B cell (primary cell): Measurements from ENCODE around the gene PTGIR. TPM values are rescaled to one million over a fixed set of nuclear protein-coding genes. Genes with fewer than 3 reads are reported as not detected.

ENCODE experiments used
- ATAC-seq: fragments of 200-7000 bp; cut with Tn5 transposase; one replicate; pipeline ENCODE4 v1.10.0; 2021; ENCODE audit warnings: low read depth, mild to moderate bottlenecking, moderate number of reproducible peaks, moderate library complexity
- CTCF ChIA-PET: fragments of 350-600 bp; sonication (Branson Sonifier 250); formaldehyde crosslinking; loops from one replicate; lab custom pipeline; 2021; ENCODE audit warnings: antibody characterized with exemption, inconsistent platforms; lab: Charles Lee
- POLR2A ChIA-PET: fragments of 350-600 bp; sonication (Branson Sonifier 250); formaldehyde crosslinking; loops from one replicate; lab custom pipeline; 2021; ENCODE audit warnings: antibody characterized with exemption; lab: Charles Lee
- DNase-seq: peaks from one replicate; pipeline ENCODE4 v3.0.0; 2013
- H2AFZ ChIP-seq: 2 replicates; pipeline ENCODE4 v1.6.1; 2012; ENCODE audit warnings: mild to moderate bottlenecking, low read depth, low read length; ENCODE audit not compliant: insufficient read depth, poor library complexity, severe bottlenecking
- H3K27ac ChIP-seq, 2 donors: 1 replicate in 1 of 2; 2 replicates in 1 of 2; pipeline ENCODE4 v1.5.1; 2012 to 2013; ENCODE audit warnings: low read length in 2 of 2, mild to moderate bottlenecking in 2 of 2, moderate library complexity in 1 of 2
- H3K27me3 ChIP-seq, 4 experiments: fragments of 200-600 bp in 1 of 4; sonication (generic) in 1 of 4; replicated peaks in 1 of 4; 1 replicate in 2 of 4; 2 replicates in 2 of 4; pipeline versions ENCODE4 v1.6.1 to v1.7.0; 2013 to 2016; ENCODE audit warnings: low read length in 3 of 4, mild to moderate bottlenecking in 2 of 4, mixed read lengths in 1 of 4, moderate library complexity in 1 of 4; ENCODE audit not compliant: insufficient read depth in 4 of 4, control insufficient read depth in 3 of 4; ENCODE audit errors: control extremely low read depth in 1 of 4
- H3K36me3 ChIP-seq, 2 experiments: replicated peaks in 1 of 2; 1 replicate in 1 of 2; 2 replicates in 1 of 2; pipeline versions ENCODE4 v1.6.1 to v1.7.1; 2013; ENCODE audit warnings: low read length in 1 of 2; ENCODE audit not compliant: insufficient read depth in 2 of 2, control insufficient read depth in 1 of 2; ENCODE audit errors: control extremely low read depth in 1 of 2, extremely low read depth in 1 of 2
- H3K4me1 ChIP-seq, 2 donors: fragments of 200-600 bp in 1 of 2; sonication (generic) in 1 of 2; 1 replicate in 1 of 2; 2 replicates in 1 of 2; pipeline versions ENCODE4 v1.5.1 to v1.6.1; 2013 to 2017; ENCODE audit warnings: low read length in 2 of 2; ENCODE audit not compliant: control insufficient read depth in 2 of 2, insufficient read depth in 2 of 2
- H3K4me2 ChIP-seq: replicated peaks from 2 replicates; pipeline ENCODE3; 2012; ENCODE audit warnings: mild to moderate bottlenecking, low read depth, low read length; ENCODE audit not compliant: poor library complexity, severe bottlenecking
- H3K4me3 ChIP-seq, 5 experiments: fragments of 200-600 bp in 1 of 5; sonication (generic) in 1 of 5; 1 replicate in 3 of 5; 2 replicates in 2 of 5; pipeline versions ENCODE4 v1.5.1 to v1.7.0; 2011 to 2016; ENCODE audit warnings: low read length in 4 of 5, mild to moderate bottlenecking in 4 of 5, low read depth in 2 of 5, control low read depth in 1 of 5, moderate library complexity in 1 of 5; ENCODE audit not compliant: insufficient read depth in 1 of 5; ENCODE audit errors: control extremely low read depth in 1 of 5, extremely low read depth in 1 of 5
- H3K79me2 ChIP-seq: fragments of 200-600 bp; sonication (generic); one replicate; pipeline ENCODE4 v1.6.0; 2016; ENCODE audit warnings: low read length; ENCODE audit not compliant: control insufficient read depth, insufficient read depth
- H3K9ac ChIP-seq: fragments of 200-600 bp; sonication (generic); 2 replicates; pipeline ENCODE4 v1.6.1; 2017; ENCODE audit warnings: mild to moderate bottlenecking, low read length, moderate library complexity
- H3K9me3 ChIP-seq, 3 donors: one replicate each; pipeline versions ENCODE4 v1.6.1 to v1.7.1; 2013; ENCODE audit warnings: low read length in 2 of 3; ENCODE audit not compliant: control insufficient read depth in 2 of 3, insufficient read depth in 1 of 3; ENCODE audit errors: control extremely low read depth in 1 of 3
- H4K20me1 ChIP-seq: 2 replicates; pipeline ENCODE4 v1.6.0; 2012; ENCODE audit warnings: mild to moderate bottlenecking, low read length; ENCODE audit not compliant: insufficient read depth, control insufficient read depth, poor library complexity, severe bottlenecking
- H3K27ac Mint-ChIP-seq: one replicate; pipeline ENCODE4 v1.8.0; 2021; ENCODE audit warnings: mixed read lengths
- H3K27me3 Mint-ChIP-seq: one replicate; pipeline ENCODE4 v1.8.0; 2021; ENCODE audit warnings: mixed read lengths
- H3K4me1 Mint-ChIP-seq: one replicate; pipeline ENCODE4 v1.8.0; 2021; ENCODE audit warnings: mixed read lengths
- H3K4me3 Mint-ChIP-seq: one replicate; pipeline ENCODE4 v1.8.0; 2021; ENCODE audit warnings: mixed read lengths
- H3K9me3 Mint-ChIP-seq: one replicate; pipeline ENCODE4 v1.8.0; 2022; ENCODE audit warnings: mixed read lengths; ENCODE audit not compliant: insufficient read depth
- EZH2 ChIP-seq: IDR thresholded peaks from 2 replicates; pipeline ENCODE4 v1.6.1; 2012; ENCODE audit warnings: borderline replicate concordance, low read depth, mild to moderate bottlenecking, moderate library complexity, low read length; ENCODE audit not compliant: insufficient read depth, poor library complexity, severe bottlenecking
- WGBS: methylation state at CpG from one replicate; pipeline ENCODE4 v1.1.5; 2013; ENCODE audit warnings: missing lambda C conversion rate; ENCODE audit not compliant: insufficient coverage; 5-methylcytosine and 5-hydroxymethylcytosine counted together
- intact Hi-C: fragments of 100-400 bp; cut with micrococcal nuclease; formaldehyde crosslinking; loops from one replicate; pipeline ENCODE4 v1.10.0; 2022
- polyA minus RNA-seq: library from RNA; depleted of rRNA, polyadenylated mRNA; stranded (reverse); fragments of >200 nt; gene quantifications from 2 replicates; pipeline ENCODE4 v1.2.3, GENCODE V29; 2012
- polyA plus RNA-seq: library from polyadenylated mRNA; depleted of rRNA; stranded (reverse); fragments of >200 nt; gene quantifications from 2 replicates; pipeline ENCODE4 v1.2.3, GENCODE V29; 2012
- total RNA-seq, 2 donors: library from RNA; stranded (reverse); fragments of 120-200 nt in 1 of 2; gene quantifications; 1 replicate in 1 of 2; 2 replicates in 1 of 2; pipeline versions ENCODE4 v1.2.3 to v1.2.4, GENCODE V29; 2013 to 2022
- TF ChIP-seq, protein P1 (sequence below): fragments of 200-600 bp; IDR thresholded peaks from one replicate; pipeline ENCODE4 v1.8.0; 2022; ENCODE audit warnings: antibody characterized with exemption, mild to moderate bottlenecking

PTGIR gene, protein sequence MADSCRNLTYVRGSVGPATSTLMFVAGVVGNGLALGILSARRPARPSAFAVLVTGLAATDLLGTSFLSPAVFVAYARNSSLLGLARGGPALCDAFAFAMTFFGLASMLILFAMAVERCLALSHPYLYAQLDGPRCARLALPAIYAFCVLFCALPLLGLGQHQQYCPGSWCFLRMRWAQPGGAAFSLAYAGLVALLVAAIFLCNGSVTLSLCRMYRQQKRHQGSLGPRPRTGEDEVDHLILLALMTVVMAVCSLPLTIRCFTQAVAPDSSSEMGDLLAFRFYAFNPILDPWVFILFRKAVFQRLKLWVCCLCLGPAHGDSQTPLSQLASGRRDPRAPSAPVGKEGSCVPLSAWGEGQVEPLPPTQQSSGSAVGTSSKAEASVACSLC
- total RNA-seq: 1.9 and 2.5 TPM in 2 replicates
- 2.2 TPM for total RNA-seq (2013)
- polyA plus RNA-seq: 2.1 and 5.3 TPM in 2 replicates
- polyA minus RNA-seq: 1.5 and 4.9 TPM in 2 replicates

DNA sequence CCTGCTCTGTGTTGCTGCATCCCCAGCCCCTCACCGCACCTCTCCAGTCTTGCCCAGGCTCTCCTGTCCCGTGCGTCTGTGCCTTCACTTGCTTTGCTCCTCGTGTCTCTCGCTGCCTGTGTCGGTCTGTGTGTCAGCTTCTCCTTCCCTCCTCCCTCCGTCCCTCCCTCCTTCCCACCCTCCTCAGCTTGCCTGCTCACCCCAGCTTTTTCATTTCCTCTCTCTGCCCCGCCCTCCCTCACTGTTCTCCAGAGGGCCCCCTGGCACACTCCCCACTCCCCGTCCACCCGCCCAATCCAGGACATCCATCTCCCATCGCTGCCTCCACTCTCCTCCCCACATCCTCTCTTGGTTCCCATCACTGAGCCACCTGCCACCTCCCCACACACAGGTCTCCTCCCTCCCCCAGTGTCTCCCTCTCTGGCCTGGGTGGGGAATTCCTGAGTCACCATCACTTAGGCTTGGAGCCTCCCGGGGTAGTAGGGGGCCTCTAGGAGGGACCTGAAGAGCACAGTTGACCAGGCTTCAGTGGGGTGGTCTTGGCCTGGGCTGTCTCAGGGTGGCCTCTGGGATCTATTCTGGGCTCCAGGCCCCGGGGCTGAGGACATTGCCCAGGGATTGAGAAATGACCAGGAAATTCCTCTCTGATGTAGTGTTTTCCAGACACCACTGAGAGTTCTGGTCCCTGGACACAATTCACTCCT lies at the start of gene PTGIR:
TSS of gene PTGIR (minus strand) at position 132 of the 704 bp plus-strand sequence. CDS start 864 bp downstream, outside the sequence.
- Histone ChIP-seq H3K9me3 (no peaks in the 10 kb centered on the region), H2AFZ (peak within 1 kb of the TSS; percentile 60), H3K4me2 (peak within 1 kb of the TSS; percentile 61), H3K4me3 (peak within 1 kb of the TSS in 1 of 5 experiments; percentile 9), H4K20me1 (no peaks in the 10 kb centered on the region), H3K9ac (no peak within 1 kb of the TSS), H3K27ac (no peak within 1 kb of the TSS), H3K79me2 (no peaks in the 10 kb centered on the region), H3K27me3 (no peaks in the 10 kb centered on the region), H3K36me3 (no peaks in the 10 kb centered on the region), H3K4me1 (peaks cover 45 to 55% of the 10 kb centered on the region in 2 donors)
- H3K4me1 Mint-ChIP-seq: peaks cover 56% of the 10 kb centered on the region
- peak within 1 kb of the TSS; percentile 59 for H3K27ac Mint-ChIP-seq
- ChIA-PET POLR2A (no interaction called here), CTCF (interaction anchor here (1.4 to 2.3 kb wide), 2 partner anchors 11 to 37 kb away, joined by 4 to 8 read pairs; partner anchors contain the start of gene DACT3)
- no peaks in the 10 kb centered on the region for H3K27me3 Mint-ChIP-seq
- H3K9me3 Mint-ChIP-seq: no peaks in the 10 kb centered on the region
- WGBS: 13% methylated on average over 13 of the region's 13 CpGs
- DNase-seq (peak; percentile 42), ATAC-seq (peak; percentile 44)
- no peak for TF ChIP-seq EZH2
- TF ChIP-seq, protein P1, sequence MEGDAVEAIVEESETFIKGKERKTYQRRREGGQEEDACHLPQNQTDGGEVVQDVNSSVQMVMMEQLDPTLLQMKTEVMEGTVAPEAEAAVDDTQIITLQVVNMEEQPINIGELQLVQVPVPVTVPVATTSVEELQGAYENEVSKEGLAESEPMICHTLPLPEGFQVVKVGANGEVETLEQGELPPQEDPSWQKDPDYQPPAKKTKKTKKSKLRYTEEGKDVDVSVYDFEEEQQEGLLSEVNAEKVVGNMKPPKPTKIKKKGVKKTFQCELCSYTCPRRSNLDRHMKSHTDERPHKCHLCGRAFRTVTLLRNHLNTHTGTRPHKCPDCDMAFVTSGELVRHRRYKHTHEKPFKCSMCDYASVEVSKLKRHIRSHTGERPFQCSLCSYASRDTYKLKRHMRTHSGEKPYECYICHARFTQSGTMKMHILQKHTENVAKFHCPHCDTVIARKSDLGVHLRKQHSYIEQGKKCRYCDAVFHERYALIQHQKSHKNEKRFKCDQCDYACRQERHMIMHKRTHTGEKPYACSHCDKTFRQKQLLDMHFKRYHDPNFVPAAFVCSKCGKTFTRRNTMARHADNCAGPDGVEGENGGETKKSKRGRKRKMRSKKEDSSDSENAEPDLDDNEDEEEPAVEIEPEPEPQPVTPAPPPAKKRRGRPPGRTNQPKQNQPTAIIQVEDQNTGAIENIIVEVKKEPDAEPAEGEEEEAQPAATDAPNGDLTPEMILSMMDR: no peak
- intact Hi-C loops: no loop called here
- peak within 1 kb of the TSS; percentile 54 for H3K4me3 Mint-ChIP-seq
